PC-3 (cell line): ENCODE measurements around the gene KRTAP25-1.

Experiments used
- CTCF ChIP-seq: fragments of 300-600 bp; sonication (generic); conservative IDR thresholded peaks from 2 replicates; pipeline ENCODE4 v1.5.1; 2017; ENCODE audit warnings: antibody characterized with exemption, low read depth, mild to moderate bottlenecking, low read length
- EZH2 ChIP-seq: fragments of 300-600 bp; sonication (generic); IDR thresholded peaks from one replicate; pipeline ENCODE4 v1.6.1; 2017; ENCODE audit warnings: antibody characterized with exemption, mild to moderate bottlenecking, low read length; ENCODE audit not compliant: unreplicated experiment
- EZH2phosphoT487 ChIP-seq: fragments of 300-600 bp; sonication (generic); IDR thresholded peaks from 2 replicates; pipeline ENCODE4 v1.6.1; 2018; ENCODE audit warnings: mild to moderate bottlenecking, antibody characterized with exemption, low read length, borderline replicate concordance

DNA sequence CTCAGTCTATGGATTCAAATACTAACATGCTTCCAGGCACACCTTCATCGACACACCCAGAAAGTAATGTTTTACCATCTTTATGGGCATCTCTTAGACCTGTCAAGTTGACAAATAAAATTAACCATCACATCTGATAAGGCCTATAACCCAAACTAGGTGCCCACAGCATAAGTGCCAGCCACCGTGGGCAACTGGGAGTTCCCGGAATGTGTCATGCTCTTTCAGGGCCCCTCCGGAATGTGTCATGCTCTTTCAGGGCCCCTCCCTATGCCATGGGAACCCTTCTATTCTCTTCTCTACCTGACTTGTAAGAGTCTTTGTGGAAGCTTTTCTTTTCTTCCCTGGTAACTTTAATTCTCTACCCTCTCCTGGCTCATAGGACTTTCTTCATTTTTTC, 33.2 kb downstream of the KRTAP25-1 start:
- TF ChIP-seq CTCF (no peak), EZH2 (no peak), EZH2phosphoT487 (no peak)
